H1 (cell line): ENCODE results near the gene FASN. TPM values are rescaled to one million over a fixed set of nuclear protein-coding genes. Genes with fewer than 3 reads are reported as not detected.

Experiments used
- CTCF ChIA-PET: fragments of 300-600 bp; sonication (Branson Sonifier 250); formaldehyde crosslinking; loops from one replicate; lab custom pipeline; 2021; ENCODE audit not compliant: partially characterized antibody; lab: Charles Lee
- POLR2A ChIA-PET: fragments of 300-600 bp; sonication (Branson Sonifier 250); formaldehyde crosslinking; loops from one replicate; lab custom pipeline; 2021; ENCODE audit warnings: inconsistent platforms; ENCODE audit not compliant: partially characterized antibody; lab: Charles Lee
- DNase-seq, 2 experiments: peaks; one replicate each; pipeline versions ENCODE4 v3.0.0 to v3.0.0-alpha.2; 2010 to 2022; ENCODE audit warnings: low spot score in 2 of 2, low read depth in 1 of 2, mixed read lengths in 1 of 2
- FAIRE-seq: peaks from 2 replicates; lab custom pipeline; 2011; peaks lifted over from hg19 to GRCh38; lab: Jason Lieb, UNC
- H2AFZ ChIP-seq: 2 replicates; pipeline ENCODE4 v1.8.1; 2012; ENCODE audit warnings: low read length, inconsistent platforms
- H2AK5ac ChIP-seq: 2 replicates; pipeline ENCODE4 v1.6.1; 2013; ENCODE audit warnings: low read depth, low read length
- H2BK120ac ChIP-seq: replicated peaks from 2 replicates; pipeline ENCODE3; 2013; ENCODE audit warnings: low read depth, low read length, inconsistent platforms
- H2BK12ac ChIP-seq: 2 replicates; pipeline ENCODE4 v1.6.1; 2013; ENCODE audit warnings: low read depth, low read length
- H2BK15ac ChIP-seq: 2 replicates; pipeline ENCODE4 v1.6.1; 2013; ENCODE audit warnings: low read length
- H2BK20ac ChIP-seq: 2 replicates; pipeline ENCODE4 v1.6.1; 2013; ENCODE audit warnings: low read length
- H2BK5ac ChIP-seq: 2 replicates; pipeline ENCODE4 v1.6.1; 2013; ENCODE audit warnings: low read depth, low read length
- H3K14ac ChIP-seq: 2 replicates; pipeline ENCODE4 v1.6.1; 2013; ENCODE audit warnings: inconsistent platforms; ENCODE audit not compliant: insufficient read length
- H3K18ac ChIP-seq: 2 replicates; pipeline ENCODE4 v1.6.1; 2013; ENCODE audit warnings: low read length; ENCODE audit errors: extremely low read depth
- H3K23ac ChIP-seq: 2 replicates; pipeline ENCODE4 v1.6.1; 2013; ENCODE audit warnings: inconsistent platforms; ENCODE audit not compliant: insufficient read length
- H3K23me2 ChIP-seq: 2 replicates; pipeline ENCODE4 v1.6.1; 2013; ENCODE audit warnings: low read depth, low read length
- H3K27ac ChIP-seq: 2 replicates; pipeline ENCODE4 v1.6.1; 2011; ENCODE audit warnings: low read depth, low read length, inconsistent platforms
- H3K27me3 ChIP-seq, 4 experiments: replicated peaks in 1 of 4; 1 replicate in 1 of 4; 2 replicates in 3 of 4; pipeline versions ENCODE4 v1.6.1 to v1.8.1; 2011 to 2013; ENCODE audit warnings: low read length in 3 of 4, mild to moderate bottlenecking in 3 of 4, inconsistent platforms in 2 of 4, mixed read lengths in 2 of 4, moderate library complexity in 1 of 4; ENCODE audit not compliant: control insufficient read depth in 3 of 4, insufficient read depth in 3 of 4; ENCODE audit errors: extremely low read depth in 1 of 4
- H3K36me3 ChIP-seq, 4 experiments: 2 replicates each; pipeline versions ENCODE4 v1.6.1 to v1.8.1; 2011 to 2013; ENCODE audit warnings: mild to moderate bottlenecking in 4 of 4, low read length in 3 of 4, moderate library complexity in 2 of 4, control low read depth in 1 of 4, inconsistent platforms in 1 of 4; ENCODE audit not compliant: insufficient read depth in 4 of 4, control insufficient read depth in 2 of 4
- H3K4ac ChIP-seq: replicated peaks from 2 replicates; pipeline ENCODE3; 2013; ENCODE audit warnings: low read length, low read depth, mixed read lengths, inconsistent platforms; ENCODE audit not compliant: insufficient read length
- H3K4me1 ChIP-seq, 4 experiments: replicated peaks in 1 of 4; 1 replicate in 1 of 4; 2 replicates in 3 of 4; pipeline versions ENCODE4 v1.6.1 to v1.8.1; 2011 to 2013; ENCODE audit warnings: low read length in 3 of 4, inconsistent platforms in 2 of 4, mixed read lengths in 1 of 4; ENCODE audit not compliant: insufficient read depth in 4 of 4, control insufficient read depth in 3 of 4
- H3K4me2 ChIP-seq, 2 experiments: 2 replicates each; pipeline versions ENCODE4 v1.6.1 to v1.8.1; 2011 to 2013; ENCODE audit warnings: low read depth in 2 of 2, low read length in 2 of 2, control low read depth in 1 of 2, inconsistent platforms in 1 of 2, mild to moderate bottlenecking in 1 of 2; ENCODE audit not compliant: insufficient read depth in 1 of 2
- H3K4me3 ChIP-seq, 4 experiments: fragments of 200-600, 300-600 bp in 1 of 4; sonication (generic), shearing (Covaris generic), sonication (Bioruptor Twin) in 1 of 4; 2 replicates each; pipeline versions ENCODE4 v1.5.1 to v1.8.1; 2011 to 2016; ENCODE audit warnings: low read length in 4 of 4, low read depth in 3 of 4, control low read depth in 2 of 4, inconsistent platforms in 2 of 4, mild to moderate bottlenecking in 2 of 4, mixed read lengths in 1 of 4, moderate library complexity in 1 of 4; ENCODE audit not compliant: insufficient read depth in 2 of 4; ENCODE audit errors: extremely low read depth in 1 of 4
- H3K56ac ChIP-seq: replicated peaks from 2 replicates; pipeline ENCODE3; 2013; ENCODE audit warnings: low read depth, mild to moderate bottlenecking, mixed read lengths, low read length, inconsistent platforms; ENCODE audit not compliant: insufficient read length
- H3K79me1 ChIP-seq: 2 replicates; pipeline ENCODE4 v1.6.1; 2013; ENCODE audit warnings: low read depth, low read length, control low read depth
- H3K79me2 ChIP-seq, 2 experiments: 2 replicates each; pipeline versions ENCODE4 v1.6.1 to v1.8.1; 2012 to 2013; ENCODE audit warnings: low read length in 2 of 2, mild to moderate bottlenecking in 2 of 2, inconsistent platforms in 1 of 2; ENCODE audit not compliant: insufficient read depth in 2 of 2, control insufficient read depth in 1 of 2
- H3K9ac ChIP-seq, 4 experiments: replicated peaks in 1 of 4; 1 replicate in 1 of 4; 2 replicates in 3 of 4; pipeline versions ENCODE4 v1.6.1 to v1.8.1; 2011 to 2013; ENCODE audit warnings: low read depth in 3 of 4, low read length in 3 of 4, control low read depth in 2 of 4, mild to moderate bottlenecking in 2 of 4, moderate library complexity in 2 of 4, inconsistent platforms in 1 of 4; ENCODE audit errors: extremely low read depth in 1 of 4
- H3K9me3 ChIP-seq, 2 experiments: 2 replicates each; pipeline versions ENCODE4 v1.6.1 to v1.8.1; 2012 to 2013; ENCODE audit warnings: mild to moderate bottlenecking in 2 of 2, moderate library complexity in 2 of 2, control low read depth in 1 of 2, inconsistent platforms in 1 of 2, low read depth in 1 of 2, low read length in 1 of 2, mixed read lengths in 1 of 2; ENCODE audit not compliant: insufficient read depth in 2 of 2
- H4K20me1 ChIP-seq, 2 experiments: replicated peaks in 1 of 2; 2 replicates each; pipeline versions ENCODE3 to v1.8.1; 2011 to 2013; ENCODE audit warnings: inconsistent platforms in 2 of 2, low read length in 2 of 2, mild to moderate bottlenecking in 1 of 2; ENCODE audit not compliant: insufficient read depth in 2 of 2, control insufficient read depth in 1 of 2
- H4K5ac ChIP-seq: 2 replicates; pipeline ENCODE4 v1.6.1; 2013; ENCODE audit warnings: low read length, low read depth, mixed read lengths, inconsistent platforms; ENCODE audit not compliant: insufficient read length
- H4K8ac ChIP-seq: 2 replicates; pipeline ENCODE4 v1.8.0; 2013; ENCODE audit warnings: mild to moderate bottlenecking, moderate library complexity, low read length, inconsistent platforms; ENCODE audit not compliant: insufficient read depth; ENCODE audit errors: extremely low read depth
- H4K91ac ChIP-seq: replicated peaks from 2 replicates; pipeline ENCODE3; 2013; ENCODE audit warnings: low read length, mixed read lengths, inconsistent platforms; ENCODE audit not compliant: insufficient read length
- ATF2 ChIP-seq: IDR thresholded peaks from 2 replicates; pipeline ENCODE4 v1.6.1; 2012; ENCODE audit warnings: low read length, inconsistent platforms
- CBX8 ChIP-seq: fragments of 300-800, 300-1000 bp; sonication (generic); IDR thresholded peaks from 2 replicates; pipeline ENCODE4 v1.7.1; 2016; ENCODE audit warnings: low read depth, low read length, borderline replicate concordance
- EP300 ChIP-seq, 2 experiments: IDR thresholded peaks; 1 replicate in 1 of 2; 2 replicates in 1 of 2; pipeline ENCODE4 v1.6.1; 2011 to 2012; ENCODE audit warnings: low read depth in 2 of 2, low read length in 2 of 2, mild to moderate bottlenecking in 2 of 2, borderline replicate concordance in 1 of 2, inconsistent platforms in 1 of 2, moderate library complexity in 1 of 2
- GTF2F1 ChIP-seq: IDR thresholded peaks from 2 replicates; pipeline ENCODE4 v1.6.1; 2012; ENCODE audit warnings: low read depth, low read length, improper control_type of control experiment, borderline replicate concordance
- SP1 ChIP-seq: IDR thresholded peaks from 2 replicates; pipeline ENCODE4 v1.6.1; 2011; ENCODE audit warnings: low read depth, low read length
- SUZ12 ChIP-seq: fragments of 200-600 bp; sonication (generic); IDR thresholded peaks from 2 replicates; pipeline ENCODE4 v1.6.1; 2012; ENCODE audit warnings: mild to moderate bottlenecking, inconsistent platforms, low read length, moderate library complexity, mixed read lengths
- WGBS, 2 experiments: shearing (Covaris generic) in 1 of 2; methylation state at CpG; one replicate each; pipeline versions ENCODE4 v1.1.6 to v1.1.7; 2013 to 2015; ENCODE audit warnings: low lambda C conversion rate in 2 of 2, mixed read lengths in 2 of 2, inconsistent platforms in 1 of 2, low coverage in 1 of 2, missing lambda C conversion rate in 1 of 2; ENCODE audit not compliant: insufficient replicate concordance in 2 of 2, insufficient coverage in 1 of 2, insufficient read length in 1 of 2; ENCODE audit errors: extremely low coverage in 1 of 2, missing lambda C conversion rate in 1 of 2; 5-methylcytosine and 5-hydroxymethylcytosine counted together
- polyA plus RNA-seq, 7 experiments: library from polyadenylated mRNA; depleted of rRNA in 3 of 7; stranded (reverse) in 5 of 7; unstranded in 2 of 7; fragments of >200 nt in 5 of 7; fragments of 200-250 nt in 2 of 7; gene quantifications; 1 replicate in 5 of 7; 2 replicates in 1 of 7; 4 replicates in 1 of 7; pipeline versions ENCODE4 v1.2.1 to v1.2.3, GENCODE V29; 2011 to 2013; ENCODE audit warnings: missing spikeins in 2 of 7, mixed read lengths in 2 of 7
- total RNA-seq: library from RNA; stranded (reverse); fragmentation: NEBNext Ultra II Directional; extraction: Animal tissue kit (Norgen Biotek cat#: 25700); gene quantifications from 2 replicates; pipeline ENCODE4 v1.2.1, GENCODE V29; 2021
- TF ChIP-seq, protein P1 (sequence below), 3 experiments: IDR thresholded peaks; 1 replicate in 2 of 3; 2 replicates in 1 of 3; pipeline versions ENCODE4 v1.5.1 to v1.6.1; 2011; ENCODE audit warnings: low read length in 3 of 3, mild to moderate bottlenecking in 3 of 3, inconsistent platforms in 2 of 3, low read depth in 1 of 3, moderate library complexity in 1 of 3; ENCODE audit not compliant: insufficient read depth in 1 of 3; ENCODE audit errors: control extremely low read depth in 1 of 3
- TF ChIP-seq, protein P2 (sequence below): IDR thresholded peaks from 2 replicates; pipeline ENCODE4 v1.6.1; 2012; ENCODE audit warnings: inconsistent platforms

Gene FASN
- total and polyA plus RNA-seq, 2 of the 8 experiments (the other 6 are each of a cell fraction or from before 2014, with no cell fraction given) = 143 to 561 TPM

- CTCF ChIA-PET = interaction anchor here (0.6 to 1.5 kb wide), 3 partner anchors 55 to 234 kb away, joined by 3 to 5 read pairs (median 3); partner anchors contain the start of gene DCXR
- no peak overlapping the region for H2BK20ac ChIP-seq
- 91% methylated on average over 10 of the region's 20 CpGs; no CpG with 5 or more reads in 1 of the 2 experiments for WGBS, 2 experiments
- TF ChIP-seq GTF2F1 (no peak), SUZ12 (no peak), ATF2 (no peak), SP1 (no peak), EP300 (IDR thresholded peaks at IDR 0.05; ENCODE audit: borderline replicate concordance in 1 of 2, low read depth in 2 of 2, low read length in 2 of 2) (no peak), CBX8 (no peak)
- TF ChIP-seq, protein P1, sequence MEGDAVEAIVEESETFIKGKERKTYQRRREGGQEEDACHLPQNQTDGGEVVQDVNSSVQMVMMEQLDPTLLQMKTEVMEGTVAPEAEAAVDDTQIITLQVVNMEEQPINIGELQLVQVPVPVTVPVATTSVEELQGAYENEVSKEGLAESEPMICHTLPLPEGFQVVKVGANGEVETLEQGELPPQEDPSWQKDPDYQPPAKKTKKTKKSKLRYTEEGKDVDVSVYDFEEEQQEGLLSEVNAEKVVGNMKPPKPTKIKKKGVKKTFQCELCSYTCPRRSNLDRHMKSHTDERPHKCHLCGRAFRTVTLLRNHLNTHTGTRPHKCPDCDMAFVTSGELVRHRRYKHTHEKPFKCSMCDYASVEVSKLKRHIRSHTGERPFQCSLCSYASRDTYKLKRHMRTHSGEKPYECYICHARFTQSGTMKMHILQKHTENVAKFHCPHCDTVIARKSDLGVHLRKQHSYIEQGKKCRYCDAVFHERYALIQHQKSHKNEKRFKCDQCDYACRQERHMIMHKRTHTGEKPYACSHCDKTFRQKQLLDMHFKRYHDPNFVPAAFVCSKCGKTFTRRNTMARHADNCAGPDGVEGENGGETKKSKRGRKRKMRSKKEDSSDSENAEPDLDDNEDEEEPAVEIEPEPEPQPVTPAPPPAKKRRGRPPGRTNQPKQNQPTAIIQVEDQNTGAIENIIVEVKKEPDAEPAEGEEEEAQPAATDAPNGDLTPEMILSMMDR (IDR thresholded peaks at IDR 0.05; ENCODE audit: control extremely low read depth in 1 of 3, insufficient read depth in 1 of 3, low read depth in 1 of 3, low read length in 3 of 3) = no peak
- TF ChIP-seq, protein P2, sequence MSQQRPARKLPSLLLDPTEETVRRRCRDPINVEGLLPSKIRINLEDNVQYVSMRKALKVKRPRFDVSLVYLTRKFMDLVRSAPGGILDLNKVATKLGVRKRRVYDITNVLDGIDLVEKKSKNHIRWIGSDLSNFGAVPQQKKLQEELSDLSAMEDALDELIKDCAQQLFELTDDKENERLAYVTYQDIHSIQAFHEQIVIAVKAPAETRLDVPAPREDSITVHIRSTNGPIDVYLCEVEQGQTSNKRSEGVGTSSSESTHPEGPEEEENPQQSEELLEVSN = no peak
Measured at GRCh38 chr17:82092628-82092994, 5.4 kb downstream of the FASN start.

More at GRCh38 chr17:82092628-82092994, 5.4 kb downstream of the FASN start:
- Histone ChIP-seq H3K27ac (no peak overlapping the region), H3K9ac (no peak overlapping the region), H3K18ac (no peak overlapping the region), H2BK12ac (no peak overlapping the region), H3K36me3 (peaks cover 53 to 84% (median 76%) of the 10 kb centered on the region in 4 experiments), H2BK5ac (no peak overlapping the region), H2AK5ac (no peak overlapping the region), H3K23me2 (peaks cover 8% of the 10 kb centered on the region; the same call in 1 of the 2 replicates), H3K9me3 (no peaks in the 10 kb centered on the region), H3K14ac (no peak overlapping the region), H3K23ac (no peak overlapping the region), H3K79me1 (peaks cover 20% of the 10 kb centered on the region), H4K20me1 (peaks cover 16 to 75% of the 10 kb centered on the region in 2 experiments), H3K4me2 (no peak overlapping the region), H3K79me2 (peaks cover 15 to 37% of the 10 kb centered on the region in 2 experiments; a peak in 3 of 4 replicates), H3K4me1 (peaks cover 0 to 13% (median 10%) of the 10 kb centered on the region in 4 experiments; a peak in 6 of 7 replicates), H2BK120ac (no peak overlapping the region), H4K5ac (no peak overlapping the region), H4K8ac (no peak overlapping the region), H2AFZ (no peak overlapping the region), H3K56ac (no peak overlapping the region), H4K91ac (no peak overlapping the region), H3K27me3 (no peaks in the 10 kb centered on the region), H2BK15ac (no peak overlapping the region), H3K4me3 (no peak overlapping the region), H3K4ac (no peak overlapping the region)
- DNase-seq = no peak
- POLR2A ChIA-PET = interaction anchor here (0.7 to 8.8 kb wide), 5 partner anchors 9 to 36 kb away, joined by 3 to 105 read pairs (median 5); partner anchors contain the start of gene DUS1L
- no peak for FAIRE-seq
